ENCODE measurements around the gene ENTHD1. TPM values are rescaled to one million over a fixed set of nuclear protein-coding genes. Genes with fewer than 3 reads are reported as not detected.
"Not testable (repeated sequence)": the region's sequence is repeated elsewhere in the genome, so short reads cannot be mapped to it uniquely, and the experiment has no call there.

Gene ENTHD1
- total RNA-seq, 1 donor, result not detected

DNA sequence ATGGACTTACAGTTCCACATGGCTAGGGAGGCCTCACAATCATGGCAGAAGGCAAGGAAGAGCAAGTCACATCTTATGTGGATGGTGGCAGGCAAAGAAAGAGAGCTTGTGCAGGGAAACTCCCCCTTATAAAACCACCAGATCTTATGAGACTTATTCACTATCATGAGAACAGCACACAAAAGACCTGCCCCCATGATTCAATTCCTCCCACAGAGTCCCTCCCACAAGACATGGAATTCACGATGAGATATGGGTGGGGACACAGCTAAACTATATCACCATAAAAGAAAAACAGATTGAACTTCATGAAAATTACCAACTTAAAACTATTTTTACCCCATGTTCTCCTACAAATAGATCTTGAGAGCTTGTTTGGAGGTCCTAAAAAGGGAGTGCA is 19.6 kb downstream of the ENTHD1 start:
- no peaks in the 10 kb centered on the region for H3K4me1 ChIP-seq (ENCODE audit: insufficient read depth, low read length)
- H3K4me2 ChIP-seq (ENCODE audit: insufficient read depth, low read length), result no peak overlapping the region
- no peaks in the 10 kb centered on the region for H4K20me1 ChIP-seq (ENCODE audit: insufficient read depth, low read length)
- H2AFZ ChIP-seq (ENCODE audit: low read length), result no peak overlapping the region
- DNase-seq (ENCODE audit: insufficient read length, low spot score, missing footprints), result no peak
- no peaks in the 10 kb centered on the region for H3K9me3 ChIP-seq (ENCODE audit: low read depth, low read length)
- TF ChIP-seq, protein P1, sequence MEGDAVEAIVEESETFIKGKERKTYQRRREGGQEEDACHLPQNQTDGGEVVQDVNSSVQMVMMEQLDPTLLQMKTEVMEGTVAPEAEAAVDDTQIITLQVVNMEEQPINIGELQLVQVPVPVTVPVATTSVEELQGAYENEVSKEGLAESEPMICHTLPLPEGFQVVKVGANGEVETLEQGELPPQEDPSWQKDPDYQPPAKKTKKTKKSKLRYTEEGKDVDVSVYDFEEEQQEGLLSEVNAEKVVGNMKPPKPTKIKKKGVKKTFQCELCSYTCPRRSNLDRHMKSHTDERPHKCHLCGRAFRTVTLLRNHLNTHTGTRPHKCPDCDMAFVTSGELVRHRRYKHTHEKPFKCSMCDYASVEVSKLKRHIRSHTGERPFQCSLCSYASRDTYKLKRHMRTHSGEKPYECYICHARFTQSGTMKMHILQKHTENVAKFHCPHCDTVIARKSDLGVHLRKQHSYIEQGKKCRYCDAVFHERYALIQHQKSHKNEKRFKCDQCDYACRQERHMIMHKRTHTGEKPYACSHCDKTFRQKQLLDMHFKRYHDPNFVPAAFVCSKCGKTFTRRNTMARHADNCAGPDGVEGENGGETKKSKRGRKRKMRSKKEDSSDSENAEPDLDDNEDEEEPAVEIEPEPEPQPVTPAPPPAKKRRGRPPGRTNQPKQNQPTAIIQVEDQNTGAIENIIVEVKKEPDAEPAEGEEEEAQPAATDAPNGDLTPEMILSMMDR (IDR thresholded peaks at IDR 0.05; ENCODE audit: extremely low read depth, low read depth, low read length), result no peak
- H3K27me3 ChIP-seq (ENCODE audit: insufficient read depth, low read length), result peaks cover 3% of the 10 kb centered on the region
- H3K79me2 ChIP-seq (ENCODE audit: insufficient read depth, low read length), result no peaks in the 10 kb centered on the region
- no peak overlapping the region for H3K27ac ChIP-seq (ENCODE audit: low read depth, low read length)
- H3K4me3 ChIP-seq (ENCODE audit: insufficient read depth, low read length), result no peak overlapping the region
- H3K36me3 ChIP-seq (ENCODE audit: insufficient read depth, low read length), result no peaks in the 10 kb centered on the region

DNA sequence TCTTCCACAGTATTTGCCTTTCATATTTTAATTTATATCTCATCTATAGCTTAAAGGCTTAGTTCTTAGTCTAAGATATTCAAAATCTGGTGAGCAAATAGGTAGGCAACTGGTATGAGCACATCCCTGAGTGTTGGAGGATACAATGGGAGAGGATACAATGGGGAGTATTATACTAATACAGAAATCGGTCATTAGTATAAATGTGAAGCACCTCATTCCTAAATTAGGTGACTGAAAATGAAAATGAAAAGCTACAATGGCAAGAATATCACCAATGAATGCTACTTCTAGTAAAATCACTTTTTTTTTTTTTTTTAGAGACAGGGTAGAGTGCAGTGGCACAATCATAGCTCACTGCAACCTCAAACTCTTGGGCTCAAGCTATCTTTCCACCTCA is 21.0 kb downstream of the ENTHD1 start:
- H2AFZ ChIP-seq (ENCODE audit: low read length), result no peak overlapping the region
- peaks cover 3% of the 10 kb centered on the region for H3K27me3 ChIP-seq (ENCODE audit: insufficient read depth, low read length)
- TF ChIP-seq, protein P1 (IDR thresholded peaks at IDR 0.05; ENCODE audit: extremely low read depth, low read depth, low read length), result no peak
- H3K27ac ChIP-seq (ENCODE audit: low read depth, low read length), result no peak overlapping the region
- no peaks in the 10 kb centered on the region for H4K20me1 ChIP-seq (ENCODE audit: insufficient read depth, low read length)
- no peak overlapping the region for H3K4me3 ChIP-seq (ENCODE audit: insufficient read depth, low read length)
- no peaks in the 10 kb centered on the region for H3K36me3 ChIP-seq (ENCODE audit: insufficient read depth, low read length)
- no peak for DNase-seq (ENCODE audit: insufficient read length, low spot score, missing footprints)
- no peaks in the 10 kb centered on the region for H3K79me2 ChIP-seq (ENCODE audit: insufficient read depth, low read length)
- no peaks in the 10 kb centered on the region for H3K9me3 ChIP-seq (ENCODE audit: low read depth, low read length)
- H3K4me2 ChIP-seq (ENCODE audit: insufficient read depth, low read length), result no peak overlapping the region
- no peaks in the 10 kb centered on the region for H3K4me1 ChIP-seq (ENCODE audit: insufficient read depth, low read length)

DNA sequence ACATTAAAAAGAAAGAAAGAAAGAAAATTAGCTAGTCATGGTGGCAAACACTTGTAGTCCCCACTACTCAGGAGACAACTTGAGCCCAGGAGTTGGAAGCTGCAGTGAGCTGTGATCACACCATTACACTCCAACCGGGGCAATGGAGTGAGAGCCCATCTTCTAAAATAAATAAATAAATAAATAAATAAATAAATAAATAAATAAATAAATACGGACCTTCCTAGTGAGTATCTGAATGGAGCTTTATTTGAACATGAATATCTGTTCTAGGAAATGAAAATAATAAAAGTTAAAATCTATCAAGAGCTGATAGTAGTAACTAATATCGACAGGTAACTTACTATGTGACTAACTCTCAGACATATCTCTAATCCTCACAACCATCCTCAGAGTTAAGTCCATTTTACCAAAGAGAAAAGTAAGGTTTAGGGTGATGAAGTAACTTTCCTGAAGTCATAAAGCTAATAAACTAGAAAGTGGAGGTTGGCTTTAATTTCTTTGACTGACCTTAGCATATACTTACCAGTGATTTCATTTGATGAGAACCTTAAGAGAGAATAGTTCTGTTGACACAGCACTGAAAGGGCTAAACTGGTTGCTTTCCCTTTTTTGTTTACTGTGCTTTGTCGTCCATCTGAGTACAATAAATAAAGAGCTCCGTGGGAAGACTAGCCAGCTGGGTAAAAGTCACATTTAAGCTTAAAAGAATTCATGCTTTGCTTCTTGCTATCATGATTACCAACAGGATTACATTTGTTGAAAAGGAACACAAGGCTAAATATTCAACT is 22.4 kb downstream of the ENTHD1 start:
- Histone ChIP-seq H3K27me3 (ENCODE audit: insufficient read depth, low read length) (peaks cover 3% of the 10 kb centered on the region), H3K27ac (ENCODE audit: low read depth, low read length) (no peak overlapping the region), H3K4me3 (ENCODE audit: insufficient read depth, low read length) (no peak overlapping the region), H3K9me3 (ENCODE audit: low read depth, low read length) (no peaks in the 10 kb centered on the region), H2AFZ (ENCODE audit: low read length) (no peak overlapping the region), H3K36me3 (ENCODE audit: insufficient read depth, low read length) (no peaks in the 10 kb centered on the region), H3K4me1 (ENCODE audit: insufficient read depth, low read length) (no peaks in the 10 kb centered on the region), H3K4me2 (ENCODE audit: insufficient read depth, low read length) (no peak overlapping the region), H3K79me2 (ENCODE audit: insufficient read depth, low read length) (no peaks in the 10 kb centered on the region), H4K20me1 (ENCODE audit: insufficient read depth, low read length) (no peaks in the 10 kb centered on the region)
- TF ChIP-seq, protein P1 (IDR thresholded peaks at IDR 0.05; ENCODE audit: extremely low read depth, low read depth, low read length), result no peak
- no peak for DNase-seq (ENCODE audit: insufficient read length, low spot score, missing footprints)

DNA sequence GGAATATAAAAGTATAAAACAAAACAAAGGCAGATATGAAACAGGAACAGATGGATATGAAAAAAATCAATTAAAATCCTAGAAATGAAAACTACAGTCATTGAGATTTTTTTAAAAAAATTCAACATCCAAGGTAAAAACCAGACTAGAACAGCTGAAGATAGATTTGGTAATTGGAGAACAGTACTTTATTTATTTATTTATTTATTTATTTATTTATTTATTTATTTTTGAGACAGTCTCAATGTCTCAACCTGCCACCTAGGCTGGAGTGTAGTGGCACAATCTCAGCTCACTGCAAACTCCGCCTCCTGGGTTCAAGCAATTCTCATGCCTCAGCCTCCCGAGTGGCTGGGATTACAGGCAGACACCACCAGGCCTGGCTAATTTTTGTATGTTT is 23.8 kb downstream of the ENTHD1 start:
- not testable (repeated sequence) for H3K27me3 ChIP-seq (ENCODE audit: insufficient read depth, low read length); H3K9me3 ChIP-seq (ENCODE audit: low read depth, low read length); H3K4me2 ChIP-seq (ENCODE audit: insufficient read depth, low read length); H2AFZ ChIP-seq (ENCODE audit: low read length); H3K4me1 ChIP-seq (ENCODE audit: insufficient read depth, low read length); H3K79me2 ChIP-seq (ENCODE audit: insufficient read depth, low read length); H3K36me3 ChIP-seq (ENCODE audit: insufficient read depth, low read length); H3K27ac ChIP-seq (ENCODE audit: low read depth, low read length); DNase-seq (ENCODE audit: insufficient read length, low spot score, missing footprints); H3K4me3 ChIP-seq (ENCODE audit: insufficient read depth, low read length); H4K20me1 ChIP-seq (ENCODE audit: insufficient read depth, low read length)
